HG02943 (cell line): ENCODE results near the gene UPK2.
"Not testable (repeated sequence)": the region's sequence is repeated elsewhere in the genome, so short reads cannot be mapped to it uniquely, and the experiment has no call there.

ENCODE experiments used
- ATAC-seq: cut with Tn5 transposase; IDR thresholded peaks from one replicate; pipeline ENCODE4 v1.9.1; 2021; ENCODE audit warnings: mild to moderate bottlenecking, low read depth, moderate library complexity; ENCODE audit not compliant: unreplicated experiment

The UPK2 gene

DNA sequence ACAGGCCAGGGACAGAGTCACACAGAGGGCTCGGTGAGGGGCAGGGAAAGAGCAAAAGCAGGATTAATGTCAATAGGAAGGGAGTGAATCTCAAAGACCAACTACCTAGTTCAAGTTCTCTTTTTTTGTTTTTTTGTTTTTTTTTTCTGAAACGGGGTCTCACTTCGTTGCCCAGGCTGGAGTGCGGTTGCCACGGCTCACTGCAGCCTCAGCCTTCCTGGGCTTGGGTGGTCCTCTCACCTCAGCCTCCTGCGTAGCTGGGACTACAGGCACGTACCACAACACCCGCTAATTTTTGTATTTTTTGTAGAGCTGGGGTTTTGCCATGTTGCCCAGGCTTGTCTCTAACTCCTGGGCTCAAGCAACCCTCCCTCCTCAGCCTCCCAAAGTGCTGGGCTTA, 20.7 kb upstream of the UPK2 start:
- no peak for ATAC-seq

DNA sequence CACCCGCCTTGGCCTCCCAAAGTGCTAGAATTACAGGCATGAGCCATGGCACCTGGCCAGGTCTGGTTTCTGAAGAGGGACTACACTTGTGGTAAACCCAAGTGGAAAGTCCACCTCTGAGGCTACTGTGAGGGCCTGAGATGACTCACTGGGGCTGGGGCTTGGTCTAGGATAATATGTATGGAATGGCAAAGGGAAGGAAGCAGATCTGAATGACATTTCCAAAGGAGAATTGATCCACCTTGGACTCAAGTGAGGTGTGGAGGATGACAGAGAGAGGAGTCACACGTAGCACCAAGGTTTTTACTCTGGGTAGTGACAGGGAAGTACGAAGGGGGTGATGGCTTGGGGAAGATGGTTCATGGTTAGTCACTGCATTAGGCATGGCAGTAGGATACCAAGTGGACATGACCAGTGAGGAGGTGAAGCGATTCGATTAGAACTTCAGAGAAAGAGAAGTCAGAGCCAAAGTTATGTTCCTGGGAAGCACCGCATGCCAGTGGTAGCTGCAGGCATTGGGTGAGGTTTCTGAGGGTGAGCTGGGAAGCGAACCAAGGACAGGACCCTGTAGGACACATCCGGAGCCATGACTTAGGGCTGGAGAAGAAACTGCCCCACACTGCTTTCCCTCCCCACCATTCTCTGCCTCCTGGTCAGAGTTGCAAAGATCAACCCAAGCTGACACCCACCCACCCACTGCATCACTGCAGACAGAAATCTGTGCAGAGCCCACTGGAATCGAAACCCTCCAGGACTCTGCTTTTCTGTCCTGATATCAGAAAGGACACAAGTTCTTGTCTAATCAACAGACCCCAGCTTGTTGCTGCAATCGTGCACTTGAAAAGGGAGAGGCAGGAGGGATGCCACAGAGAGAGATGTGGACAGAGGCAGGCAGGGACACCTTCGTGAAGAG, 17.4 kb upstream of the UPK2 start:
- no peak for ATAC-seq

DNA sequence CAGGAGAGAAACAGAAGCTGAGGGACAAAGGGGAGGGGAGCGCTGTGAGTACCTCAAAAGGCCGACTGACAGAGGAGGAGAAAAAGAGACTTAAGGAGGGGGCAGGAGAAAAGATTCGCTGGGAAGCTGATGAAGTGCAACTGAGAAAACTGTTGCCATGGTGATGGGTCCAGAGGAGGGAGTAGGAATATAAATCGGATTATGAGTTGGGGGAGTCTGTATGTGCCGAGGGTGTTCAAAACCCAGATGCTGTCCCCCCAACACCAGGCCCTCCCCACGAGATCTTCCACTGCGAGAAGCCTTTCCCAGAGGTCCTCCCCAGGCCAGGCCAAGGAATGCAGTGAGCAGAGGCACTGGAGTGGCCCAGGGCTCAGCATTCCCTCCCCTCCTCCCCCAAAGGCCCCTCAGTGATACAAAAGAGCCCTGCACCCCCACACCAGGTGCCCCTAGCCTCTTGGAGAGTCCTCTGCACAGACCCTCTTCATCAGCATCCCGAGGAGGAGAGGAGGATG, 16.6 kb upstream of the UPK2 start:
- ATAC-seq = no peak

DNA sequence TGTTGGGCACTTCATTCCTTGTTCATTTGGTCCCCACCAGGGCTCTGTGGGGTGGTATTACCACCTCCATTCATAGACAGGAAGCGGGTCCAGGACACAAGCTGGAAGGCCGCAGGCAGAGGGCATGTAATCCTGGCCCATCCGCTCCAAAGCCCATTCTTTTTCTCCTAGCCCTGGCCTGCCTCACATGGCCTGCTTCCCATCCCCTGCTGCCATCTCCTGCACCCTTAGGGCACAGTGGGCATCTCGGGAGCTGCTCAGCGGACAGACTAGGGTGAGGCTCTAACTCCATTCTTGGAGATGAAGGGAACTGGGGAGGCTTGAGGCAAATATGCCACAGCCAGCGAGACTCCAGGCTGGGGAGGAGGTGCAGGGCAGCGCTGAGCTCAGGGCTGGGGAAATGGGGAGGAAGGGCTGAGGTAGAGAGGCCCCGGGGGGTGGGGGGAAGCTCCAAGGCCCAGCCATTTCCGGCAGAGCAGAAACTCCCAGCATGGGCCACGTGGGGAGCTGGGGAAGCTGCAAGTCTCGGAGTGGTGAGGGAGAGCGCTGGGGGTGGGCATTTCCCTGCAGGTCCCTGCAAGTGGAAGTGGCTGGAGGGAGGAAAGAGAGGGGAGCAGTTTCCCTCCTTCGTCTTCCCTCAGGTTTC, 16.0 kb upstream of the UPK2 start:
- ATAC-seq = no peak

DNA sequence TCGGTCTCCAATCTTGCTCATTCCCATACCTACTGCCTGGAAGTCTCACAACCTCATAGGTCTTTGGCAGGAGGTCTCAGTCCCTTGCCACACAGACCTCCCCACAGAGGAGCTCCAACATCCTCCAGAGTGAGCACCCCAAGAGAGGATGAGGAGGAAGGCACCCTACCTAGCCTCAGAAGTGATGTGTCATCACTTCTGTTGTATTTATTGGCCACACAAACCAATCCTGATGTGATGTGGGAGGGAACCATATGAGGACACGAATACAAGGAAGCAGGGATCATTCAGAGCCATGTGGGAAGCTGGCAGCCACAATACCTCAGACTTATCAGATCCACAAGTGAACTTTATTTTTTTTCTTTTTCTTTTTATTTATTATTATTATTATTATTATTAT, 9.0 kb upstream of the UPK2 start:
- no peak for ATAC-seq

DNA sequence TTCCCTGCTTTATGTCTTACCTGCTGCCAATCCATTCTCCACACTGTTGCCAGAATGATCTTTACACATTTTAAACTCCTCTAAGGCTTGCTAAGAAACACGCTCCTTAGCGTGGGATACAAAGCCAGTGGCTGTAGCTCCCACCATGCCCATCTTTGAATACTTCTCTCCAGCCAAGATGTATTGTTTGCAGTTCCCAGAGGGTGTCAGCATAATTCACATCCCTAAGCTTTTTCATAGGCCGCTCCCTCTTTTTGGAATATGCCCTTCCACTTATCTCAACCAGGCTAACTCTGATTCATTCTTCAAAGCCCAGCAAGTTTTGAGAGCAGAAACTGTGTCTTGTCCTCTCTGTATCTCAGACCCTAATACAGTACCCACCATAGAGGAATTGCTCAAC, 8.1 kb upstream of the UPK2 start:
- ATAC-seq = no peak

DNA sequence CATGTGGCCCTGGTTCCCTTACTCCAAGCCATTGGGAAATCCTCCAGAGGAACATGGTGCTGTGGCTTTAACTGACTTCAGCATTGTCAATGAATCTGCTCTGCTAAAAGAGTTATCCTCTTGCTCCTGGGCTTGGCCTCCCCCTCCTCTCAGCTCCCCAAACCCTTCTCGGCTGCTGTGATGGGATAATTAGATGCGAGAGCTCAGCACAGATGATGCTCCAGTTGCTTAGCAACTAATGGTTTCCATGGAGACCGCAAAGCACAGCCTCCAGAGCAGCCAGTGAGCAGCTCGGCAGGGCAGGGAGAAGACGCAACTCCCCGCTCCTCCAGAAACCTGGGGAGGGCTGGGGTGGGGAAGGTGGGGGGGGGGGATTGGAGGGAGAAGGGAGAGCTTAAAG, 2.8 kb upstream of the UPK2 start:
- ATAC-seq = no peak

DNA sequence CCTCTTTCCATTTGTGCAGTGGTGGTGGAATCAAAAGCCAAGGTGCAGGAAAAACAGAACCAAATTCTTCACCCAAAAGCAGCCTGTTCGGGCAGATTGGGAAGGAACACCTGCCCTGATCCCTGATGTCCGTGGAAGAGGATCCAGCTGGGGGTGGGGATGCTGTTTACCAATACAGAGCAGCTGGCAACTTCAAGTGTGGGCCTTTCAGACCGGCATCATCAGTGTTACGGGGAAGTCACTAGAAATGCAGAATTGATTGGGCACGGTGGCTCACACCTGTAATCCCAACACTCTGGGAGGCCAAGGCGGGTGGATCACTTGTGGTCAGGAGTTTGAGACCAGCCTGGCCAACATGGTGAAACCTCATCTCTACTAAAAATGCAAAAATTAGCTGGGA, 2.1 kb upstream of the UPK2 start:
- not testable (repeated sequence) for ATAC-seq

DNA sequence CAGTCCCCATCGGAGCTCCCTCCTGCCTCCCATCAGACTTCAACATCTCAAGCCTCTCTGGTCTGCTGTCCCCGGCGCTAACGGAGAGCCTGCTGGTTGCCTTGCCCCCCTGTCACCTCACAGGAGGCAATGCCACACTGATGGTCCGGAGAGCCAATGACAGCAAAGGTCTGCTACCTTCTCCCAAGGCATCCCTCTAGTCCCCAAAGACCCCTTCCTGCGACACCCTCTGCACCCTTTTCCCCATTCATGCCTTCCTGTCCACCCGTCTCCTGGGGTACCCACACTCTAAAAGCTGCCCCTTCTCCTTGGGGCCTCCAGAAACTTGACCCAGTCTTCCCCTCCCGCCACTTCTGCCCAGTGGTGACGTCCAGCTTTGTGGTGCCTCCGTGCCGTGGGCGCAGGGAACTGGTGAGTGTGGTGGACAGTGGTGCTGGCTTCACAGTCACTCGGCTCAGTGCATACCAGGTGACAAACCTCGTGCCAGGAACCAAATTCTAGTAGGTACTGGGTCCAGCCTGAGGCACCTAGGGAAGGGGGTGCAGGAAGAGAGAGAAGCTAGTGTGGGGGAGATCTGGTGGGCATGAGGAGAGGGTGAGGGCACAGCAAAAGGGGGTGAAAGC, 860 bp downstream of the UPK2 start:
- ATAC-seq = no peak

DNA sequence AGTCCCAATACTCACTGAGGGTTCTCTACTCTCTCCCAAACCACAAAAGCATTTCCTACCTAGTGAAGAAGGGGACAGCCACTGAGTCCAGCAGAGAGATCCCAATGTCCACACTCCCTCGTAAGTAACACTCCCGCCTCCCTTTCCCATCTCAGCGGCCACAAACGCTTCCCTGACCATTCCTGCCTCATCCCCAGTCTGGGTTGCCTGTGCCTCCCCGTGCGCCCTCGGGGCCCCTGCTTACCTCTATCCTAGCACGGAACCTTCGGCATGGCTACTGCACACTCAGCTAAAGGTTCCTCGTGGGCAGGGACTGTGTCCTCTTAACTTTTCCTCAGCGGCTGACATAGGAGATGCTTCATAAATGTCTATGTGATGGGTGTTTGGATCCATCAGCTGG, 1.5 kb downstream of the UPK2 start:
- no peak for ATAC-seq

DNA sequence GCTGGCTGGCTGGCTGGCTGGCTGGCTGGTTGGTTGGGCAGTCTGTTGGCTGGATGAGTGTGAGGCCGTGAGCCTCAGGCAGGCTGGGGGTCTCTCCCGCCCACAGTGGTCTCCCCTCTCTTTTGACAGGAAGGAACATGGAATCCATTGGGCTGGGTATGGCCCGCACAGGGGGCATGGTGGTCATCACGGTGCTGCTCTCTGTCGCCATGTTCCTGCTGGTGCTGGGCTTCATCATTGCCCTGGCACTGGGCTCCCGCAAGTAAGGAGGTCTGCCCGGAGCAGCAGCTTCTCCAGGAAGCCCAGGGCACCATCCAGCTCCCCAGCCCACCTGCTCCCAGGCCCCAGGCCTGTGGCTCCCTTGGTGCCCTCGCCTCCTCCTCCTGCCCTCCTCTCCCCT, 1.9 kb downstream of the UPK2 start:
- no peak for ATAC-seq

DNA sequence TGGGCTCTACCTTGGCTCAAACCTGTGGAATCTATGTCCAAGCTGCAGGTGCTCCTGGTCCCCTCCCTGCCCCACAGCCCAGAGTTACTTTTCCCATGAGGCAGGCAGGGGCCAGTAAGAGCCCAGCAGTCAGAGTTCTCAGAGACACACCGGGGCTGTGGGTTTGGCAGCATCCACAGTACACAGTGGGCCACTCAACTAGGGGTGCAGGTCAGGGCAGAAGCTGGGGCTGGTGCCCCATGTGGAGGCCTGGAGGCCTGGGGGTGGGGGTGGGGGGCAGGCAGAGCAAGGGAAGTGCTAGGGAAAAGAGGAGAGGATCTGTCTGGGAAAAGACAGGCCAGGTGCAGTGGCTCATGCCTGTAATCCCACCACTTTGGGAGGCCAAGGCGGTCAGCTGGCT, 2.5 kb downstream of the UPK2 start:
- ATAC-seq = no peak

DNA sequence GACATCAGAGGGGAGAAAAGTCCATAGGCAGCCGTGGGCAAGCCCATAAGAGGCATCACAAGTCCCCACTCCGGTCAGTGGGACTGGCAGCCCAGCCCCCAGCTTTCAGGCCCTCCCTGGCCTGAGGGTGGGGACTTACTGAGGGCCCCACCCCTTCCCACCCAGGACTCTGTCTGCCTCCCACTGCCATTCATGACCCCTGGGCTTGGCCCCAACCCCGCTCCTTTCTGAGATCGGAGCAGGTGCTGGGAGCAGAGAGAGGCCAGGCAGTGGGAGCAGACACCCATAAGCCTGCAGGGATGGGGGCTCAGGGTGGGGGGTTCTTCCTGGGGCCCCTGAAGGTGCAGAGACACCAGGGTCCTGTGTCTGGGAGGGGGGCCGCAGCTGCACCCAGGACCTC, 5.1 kb downstream of the UPK2 start:
- ATAC-seq = no peak

DNA sequence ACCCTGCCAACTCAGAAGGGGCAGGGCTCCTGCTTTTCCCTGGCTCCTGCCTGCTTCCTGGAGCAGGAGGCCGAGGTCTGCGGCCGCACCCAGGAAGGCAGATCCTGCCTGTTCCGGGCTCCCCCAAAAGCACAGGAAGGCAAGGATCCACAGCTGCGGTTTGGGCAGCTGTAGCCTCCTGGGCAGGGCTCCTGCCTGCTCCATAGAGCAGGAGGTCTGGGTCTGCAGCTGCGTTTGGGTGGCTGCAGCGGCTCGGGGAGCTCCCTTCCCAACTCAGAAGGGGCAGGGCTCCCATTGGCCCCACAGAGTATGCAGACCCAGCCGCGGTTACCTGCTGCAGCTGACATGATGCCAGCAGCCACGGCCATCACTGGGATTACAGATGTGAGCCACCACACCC, 5.5 kb downstream of the UPK2 start:
- no peak for ATAC-seq

DNA sequence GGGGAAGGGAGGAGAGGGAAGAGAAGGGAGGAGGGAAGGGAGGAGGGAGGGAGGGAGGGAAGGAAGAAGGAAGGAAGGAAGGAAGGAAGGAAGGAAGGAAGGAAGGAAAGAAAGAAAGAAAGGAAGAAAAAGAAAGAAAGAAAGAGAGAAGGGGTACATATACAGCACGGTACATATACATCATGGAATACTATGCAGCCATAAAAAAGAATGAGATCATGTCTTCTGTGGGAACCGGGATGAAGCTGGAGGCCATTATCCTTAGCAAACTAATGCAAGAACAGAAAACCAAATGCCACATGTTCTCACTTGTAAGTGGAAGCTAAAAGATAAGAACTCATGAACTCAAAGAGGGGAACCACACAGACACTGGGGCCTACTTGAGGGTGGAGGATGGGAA, 13.4 kb downstream of the UPK2 start:
- ATAC-seq = not testable (repeated sequence)

DNA sequence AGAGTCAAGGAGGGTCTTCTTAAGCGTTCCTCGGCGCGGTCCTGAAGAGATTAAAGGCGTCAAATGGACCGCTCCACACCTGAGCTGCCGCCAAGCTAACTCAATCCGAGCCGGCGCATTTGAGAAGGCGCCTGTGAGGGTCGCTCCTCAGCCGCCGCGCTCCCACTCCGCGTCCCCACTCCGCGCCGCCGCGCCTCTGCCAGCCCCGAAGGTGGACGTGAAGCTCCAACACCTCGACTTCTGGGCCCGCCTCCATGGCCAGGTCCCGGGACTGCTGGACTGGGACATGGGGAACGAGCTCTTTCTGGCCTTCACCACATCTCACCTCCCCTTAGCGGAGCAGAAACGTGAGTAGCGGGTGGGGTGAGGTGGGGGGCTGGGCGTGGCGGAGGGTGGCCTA, 15.5 kb downstream of the UPK2 start, which contains the start of gene FOXR1:
TSS of gene FOXR1 (plus strand) at position 116 of the 400 bp plus-strand sequence. CDS start at position 287, 171 bp downstream.
- no peak for ATAC-seq

DNA sequence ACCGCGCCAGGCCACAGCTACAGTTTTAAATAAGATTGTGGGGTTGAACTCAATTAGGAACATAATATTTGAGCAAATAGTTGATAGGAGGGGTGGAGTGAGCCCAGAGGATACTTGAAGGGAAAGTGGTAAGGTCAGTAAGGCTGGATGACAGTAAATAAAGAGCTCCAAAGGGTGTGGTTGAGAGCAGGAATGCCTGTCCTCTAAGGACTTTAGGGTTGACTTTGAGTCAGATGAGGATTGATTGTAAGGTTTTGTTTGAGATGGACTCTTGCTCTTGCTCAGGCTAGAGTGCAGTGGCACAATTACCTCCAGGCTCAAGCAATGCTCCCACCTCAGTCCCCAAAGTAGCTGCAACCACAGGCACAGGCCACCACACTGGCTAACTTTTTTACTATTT, 17.9 kb downstream of the UPK2 start:
- ATAC-seq = no peak

DNA sequence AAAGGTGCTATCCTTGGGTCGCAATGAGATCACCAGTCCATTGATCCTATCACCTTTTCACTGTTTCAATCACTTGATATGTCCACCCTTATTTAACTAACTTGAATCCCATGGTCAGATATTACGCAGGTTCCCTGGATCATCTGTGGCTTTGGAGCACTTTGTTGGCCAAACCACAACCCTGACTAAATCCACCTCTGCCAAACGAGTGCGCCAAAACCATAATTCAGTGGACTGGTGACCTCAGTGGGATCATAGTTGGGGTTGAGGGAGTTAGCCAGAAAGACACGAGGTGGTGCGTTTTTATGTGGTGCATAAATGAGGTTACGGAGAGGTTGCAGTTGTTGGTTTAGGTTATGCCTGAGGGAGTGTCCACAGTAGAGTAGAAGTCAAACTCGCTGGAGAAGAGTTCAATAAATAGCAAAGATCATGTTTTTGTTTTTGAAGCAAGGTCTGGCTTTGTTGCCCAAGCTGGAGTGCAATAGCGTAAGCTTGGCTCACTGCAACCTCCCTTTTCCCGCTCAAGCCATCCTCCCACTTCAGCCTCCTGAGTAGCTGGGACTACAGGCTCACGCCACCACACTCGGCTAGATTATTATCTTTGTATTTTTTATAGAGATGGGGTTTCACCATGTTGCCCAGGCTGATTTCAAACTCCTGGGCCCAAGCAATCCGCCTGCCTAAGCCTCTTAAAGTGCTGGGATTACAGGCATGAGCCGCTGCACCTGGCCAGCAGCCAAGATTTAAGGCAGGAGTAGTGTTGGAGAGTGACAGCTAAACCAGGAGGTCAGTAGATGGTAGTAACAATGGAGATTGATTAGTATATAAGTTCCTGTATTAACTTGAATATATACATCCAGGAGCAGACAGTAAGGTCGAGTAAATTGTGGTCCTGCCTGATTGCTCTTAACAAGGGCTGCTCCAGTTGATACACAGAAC, 19.9 kb downstream of the UPK2 start:
- no peak for ATAC-seq

DNA sequence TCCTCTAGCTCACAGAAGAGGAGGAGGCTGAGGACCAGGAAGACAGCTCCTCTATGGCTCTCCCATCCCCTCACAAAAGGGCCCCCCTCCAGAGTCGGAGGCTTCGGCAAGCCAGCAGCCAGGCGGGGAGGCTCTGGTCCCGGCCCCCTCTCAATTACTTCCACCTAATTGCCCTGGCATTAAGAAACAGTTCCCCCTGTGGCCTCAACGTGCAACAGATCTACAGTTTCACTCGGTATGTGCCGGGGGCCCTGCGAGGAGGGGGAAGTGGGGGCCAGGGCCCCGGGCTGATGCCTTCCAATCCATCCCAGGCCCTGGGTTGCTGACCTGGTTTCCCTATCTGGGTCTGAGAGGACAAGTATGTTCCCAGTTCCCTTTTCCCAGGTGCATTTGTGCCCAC, 23.3 kb downstream of the UPK2 start:
- no peak for ATAC-seq

DNA sequence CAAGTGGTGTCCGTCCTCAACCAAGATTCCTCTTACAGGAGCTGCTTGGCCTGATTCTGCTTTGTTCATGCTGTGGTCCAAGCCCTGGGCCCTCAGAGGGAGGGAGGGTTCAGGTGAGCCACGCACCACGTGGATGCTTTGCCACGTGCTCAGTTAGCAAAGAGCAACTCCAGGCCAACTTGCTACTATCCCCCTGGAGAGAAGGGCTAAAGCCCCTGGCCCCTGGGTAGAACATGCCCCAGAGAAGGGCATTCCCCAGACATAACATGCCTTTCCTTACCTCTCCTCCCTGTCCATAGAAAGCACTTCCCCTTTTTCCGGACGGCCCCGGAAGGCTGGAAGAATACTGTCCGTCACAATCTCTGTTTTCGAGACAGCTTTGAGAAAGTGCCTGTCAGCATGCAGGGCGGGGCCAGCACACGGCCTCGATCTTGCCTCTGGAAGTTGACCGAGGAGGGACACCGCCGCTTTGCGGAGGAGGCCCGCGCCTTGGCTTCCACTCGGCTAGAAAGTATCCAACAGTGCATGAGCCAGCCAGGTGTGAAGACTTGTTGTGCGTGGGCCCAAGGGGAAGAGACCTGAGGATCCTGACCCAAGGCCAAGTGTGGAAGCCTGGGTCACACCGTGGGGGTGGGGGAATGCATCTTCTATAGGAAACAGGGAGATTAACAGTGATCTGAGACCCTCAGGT, 24.2 kb downstream of the UPK2 start:
- no peak for ATAC-seq
